ENCODE measurements around the gene MGA.

MGA gene

GRCh38 chr15:41660235-41661077 lies at the start of gene MGA:
MGA (plus strand) TSS chr15:41660405.
- peak within 1 kb of the TSS; percentile 96 for H3K27ac Mint-ChIP-seq
- peak within 1 kb of the TSS; percentile 85 for H3K4me3 Mint-ChIP-seq
- peaks cover 14% of the 10 kb centered on the region for H3K27me3 Mint-ChIP-seq
- peaks cover 11% of the 10 kb centered on the region for H3K9me3 Mint-ChIP-seq
- DNase-seq: peak; percentile 92
- peaks cover 50% of the 10 kb centered on the region for H3K4me1 Mint-ChIP-seq (ENCODE audit: low read depth)
- peaks cover 16% of the 10 kb centered on the region for H3K36me3 Mint-ChIP-seq (ENCODE audit: low read depth)

GRCh38 chr15:41620536-41621199 lies 39.5 kb upstream of the MGA start:
- peaks cover 2% of the 10 kb centered on the region for H3K36me3 Mint-ChIP-seq (ENCODE audit: low read depth)

GRCh38 chr15:41621200-41622193 lies 38.7 kb upstream of the MGA start:
- DNase-seq: peak; percentile 86
- H3K36me3 Mint-ChIP-seq (ENCODE audit: low read depth): peaks cover 2% of the 10 kb centered on the region
- H3K27me3 Mint-ChIP-seq: peaks cover 14% of the 10 kb centered on the region
- peaks cover 2% of the 10 kb centered on the region for H3K9me3 Mint-ChIP-seq
- peak overlapping the region; percentile 84 for H3K27ac Mint-ChIP-seq
- H3K4me3 Mint-ChIP-seq: peak overlapping the region; percentile 71
- H3K4me1 Mint-ChIP-seq (ENCODE audit: low read depth): peaks cover 18% of the 10 kb centered on the region

More at GRCh38 chr15:41620536-41621199, 39.5 kb upstream of the MGA start:
- H3K27ac Mint-ChIP-seq: peak overlapping the region; percentile 84
- DNase-seq: no peak
- H3K9me3 Mint-ChIP-seq: peaks cover 2% of the 10 kb centered on the region
- peaks cover 14% of the 10 kb centered on the region for H3K27me3 Mint-ChIP-seq
- H3K4me3 Mint-ChIP-seq: peak overlapping the region; percentile 71
- peaks cover 18% of the 10 kb centered on the region for H3K4me1 Mint-ChIP-seq (ENCODE audit: low read depth)

GRCh38 chr15:41622901-41623300 lies 37.3 kb upstream of the MGA start:
- no peak overlapping the region for H3K4me3 Mint-ChIP-seq
- peaks cover 14% of the 10 kb centered on the region for H3K27me3 Mint-ChIP-seq
- peaks cover 2% of the 10 kb centered on the region for H3K36me3 Mint-ChIP-seq (ENCODE audit: low read depth)
- H3K9me3 Mint-ChIP-seq: peaks cover 2% of the 10 kb centered on the region
- H3K4me1 Mint-ChIP-seq (ENCODE audit: low read depth): peaks cover 18% of the 10 kb centered on the region
- DNase-seq: no peak
- H3K27ac Mint-ChIP-seq: no peak overlapping the region

DNA sequence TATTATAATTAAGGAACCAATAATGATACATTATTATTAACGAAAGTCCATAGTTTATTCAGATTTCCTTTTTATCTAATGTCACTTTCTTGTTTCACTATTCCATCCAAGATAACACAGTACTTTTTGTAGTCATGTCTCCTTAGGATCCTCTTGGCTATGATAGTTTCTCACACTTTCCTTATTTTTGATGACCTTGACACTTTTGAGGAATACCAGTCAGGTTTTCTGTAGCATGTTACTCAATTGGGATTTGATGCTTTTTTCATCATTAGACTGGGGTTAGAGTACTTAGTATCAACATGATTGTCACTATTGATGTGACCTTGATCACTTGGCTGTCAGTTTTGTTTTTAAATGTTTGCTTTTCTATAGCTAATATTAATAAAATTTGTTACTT lies 33.0 kb upstream of the MGA start:
- H3K9me3 Mint-ChIP-seq: no peaks in the 10 kb centered on the region
- no peaks in the 10 kb centered on the region for H3K4me1 Mint-ChIP-seq (ENCODE audit: low read depth)
- H3K27ac Mint-ChIP-seq: no peak overlapping the region
- no peak for DNase-seq
- H3K27me3 Mint-ChIP-seq: no peaks in the 10 kb centered on the region
- no peaks in the 10 kb centered on the region for H3K36me3 Mint-ChIP-seq (ENCODE audit: low read depth)
- H3K4me3 Mint-ChIP-seq: no peak overlapping the region

DNA sequence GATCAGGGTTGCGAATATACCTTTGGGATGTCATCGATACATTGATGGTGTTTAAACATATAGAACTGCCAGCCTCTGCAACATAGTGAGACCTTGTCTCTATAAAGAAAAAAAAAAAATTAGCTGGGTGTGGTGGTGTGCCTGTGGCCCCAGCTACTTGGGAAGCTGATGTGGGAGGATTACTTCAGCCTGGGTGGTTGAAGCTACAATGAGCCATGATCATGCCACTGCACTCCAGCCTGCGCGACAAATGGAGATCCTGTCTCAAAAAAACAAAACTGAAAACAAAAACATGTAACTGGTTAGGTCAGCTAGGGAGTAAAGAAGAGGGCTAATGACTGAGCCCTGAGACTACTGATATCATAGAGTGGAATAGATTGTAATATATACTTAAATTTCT lies 30.7 kb upstream of the MGA start:
- Mint-ChIP-seq H3K4me1 (ENCODE audit: low read depth) (peaks cover 2% of the 10 kb centered on the region), H3K27me3 (no peaks in the 10 kb centered on the region), H3K9me3 (no peaks in the 10 kb centered on the region), H3K36me3 (ENCODE audit: low read depth) (no peaks in the 10 kb centered on the region), H3K27ac (no peak overlapping the region), H3K4me3 (no peak overlapping the region)
- DNase-seq: no peak

- Mint-ChIP-seq H3K4me3 (no peak overlapping the region), H3K27me3 (no peaks in the 10 kb centered on the region), H3K9me3 (no peaks in the 10 kb centered on the region), H3K27ac (no peak overlapping the region), H3K36me3 (ENCODE audit: low read depth) (no peaks in the 10 kb centered on the region), H3K4me1 (ENCODE audit: low read depth) (peaks cover 3% of the 10 kb centered on the region)
- no peak for DNase-seq
Measured at GRCh38 chr15:41629883-41630282, 30.3 kb upstream of the MGA start.

GRCh38 chr15:41630616-41631217 lies 29.5 kb upstream of the MGA start:
- Mint-ChIP-seq H3K27ac (no peak overlapping the region), H3K4me1 (ENCODE audit: low read depth) (peaks cover 3% of the 10 kb centered on the region), H3K9me3 (no peaks in the 10 kb centered on the region)

DNA sequence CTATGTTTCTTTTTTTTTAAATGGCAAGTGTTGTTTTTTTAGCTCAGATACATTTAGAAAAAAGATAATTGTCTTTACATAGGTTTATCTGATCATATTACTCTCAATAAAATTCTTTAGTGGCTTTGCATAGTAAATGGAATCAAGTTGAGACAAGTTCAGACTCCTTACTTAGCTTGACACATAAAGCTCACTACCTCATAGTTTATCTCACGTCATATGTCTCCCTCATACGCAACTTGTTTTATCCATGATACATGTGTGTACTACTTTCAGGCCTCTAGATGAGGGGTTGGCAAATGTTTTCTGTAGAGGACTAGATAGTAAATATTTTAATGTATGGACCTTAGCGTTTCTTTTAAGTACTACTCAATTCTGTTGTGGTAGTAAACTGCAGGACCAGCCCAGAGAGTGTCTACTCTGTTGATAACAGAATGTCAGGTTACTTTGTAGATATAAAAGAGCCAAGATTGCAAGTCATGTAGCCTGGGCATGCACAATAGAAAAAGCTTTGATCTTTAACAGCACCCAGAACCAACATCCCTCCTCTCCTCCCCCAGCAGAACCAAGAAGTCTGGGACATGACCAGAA lies 28.2 kb upstream of the MGA start:
- no peaks in the 10 kb centered on the region for H3K9me3 Mint-ChIP-seq
- no peaks in the 10 kb centered on the region for H3K36me3 Mint-ChIP-seq (ENCODE audit: low read depth)
- H3K4me1 Mint-ChIP-seq (ENCODE audit: low read depth): peaks cover 6% of the 10 kb centered on the region
- no peak overlapping the region for H3K4me3 Mint-ChIP-seq
- no peak overlapping the region for H3K27ac Mint-ChIP-seq
- no peaks in the 10 kb centered on the region for H3K27me3 Mint-ChIP-seq
- no peak for DNase-seq

More at GRCh38 chr15:41630616-41631217, 29.5 kb upstream of the MGA start:
- Mint-ChIP-seq H3K27me3 (no peaks in the 10 kb centered on the region), H3K4me3 (no peak overlapping the region), H3K36me3 (ENCODE audit: low read depth) (no peaks in the 10 kb centered on the region)
- no peak for DNase-seq

- Mint-ChIP-seq H3K4me3 (no peak overlapping the region), H3K27ac (no peak overlapping the region), H3K27me3 (no peaks in the 10 kb centered on the region), H3K36me3 (ENCODE audit: low read depth) (no peaks in the 10 kb centered on the region), H3K4me1 (ENCODE audit: low read depth) (peaks cover 9% of the 10 kb centered on the region), H3K9me3 (no peaks in the 10 kb centered on the region)
- DNase-seq: no peak
Measured at GRCh38 chr15:41633609-41634008, 26.6 kb upstream of the MGA start.

- Mint-ChIP-seq H3K36me3 (ENCODE audit: low read depth) (no peaks in the 10 kb centered on the region), H3K27me3 (no peaks in the 10 kb centered on the region), H3K4me3 (no peak overlapping the region), H3K27ac (no peak overlapping the region), H3K4me1 (ENCODE audit: low read depth) (peaks cover 9% of the 10 kb centered on the region), H3K9me3 (no peaks in the 10 kb centered on the region)
- DNase-seq: no peak
Measured at GRCh38 chr15:41634072-41634626, 26.1 kb upstream of the MGA start.

- no peaks in the 10 kb centered on the region for H3K36me3 Mint-ChIP-seq (ENCODE audit: low read depth)
- H3K27ac Mint-ChIP-seq: no peak overlapping the region
- H3K9me3 Mint-ChIP-seq: no peaks in the 10 kb centered on the region
- peaks cover 9% of the 10 kb centered on the region for H3K4me1 Mint-ChIP-seq (ENCODE audit: low read depth)
- H3K4me3 Mint-ChIP-seq: no peak overlapping the region
- no peak for DNase-seq
- no peaks in the 10 kb centered on the region for H3K27me3 Mint-ChIP-seq
Measured at GRCh38 chr15:41637086-41637485, 23.1 kb upstream of the MGA start.

GRCh38 chr15:41640985-41641384 lies 19.2 kb upstream of the MGA start:
- Mint-ChIP-seq H3K9me3 (no peaks in the 10 kb centered on the region), H3K27ac (no peak overlapping the region), H3K4me1 (ENCODE audit: low read depth) (peaks cover 6% of the 10 kb centered on the region), H3K27me3 (no peaks in the 10 kb centered on the region), H3K36me3 (ENCODE audit: low read depth) (no peaks in the 10 kb centered on the region), H3K4me3 (no peak overlapping the region)
- DNase-seq: no peak

All from activated T-cell treated with anti-CD3 and anti-CD28 coated beads, Interleukin-2, amount 50 U/mL, for 24 hours (primary cell).